Measurements from ENCODE around the gene ACTN4. TPM values are rescaled to one million over a fixed set of nuclear protein-coding genes. Genes with fewer than 3 reads are reported as not detected.

Gene ACTN4
- total RNA-seq, 1 experiment from 2014 or later = 506 TPM

DNA sequence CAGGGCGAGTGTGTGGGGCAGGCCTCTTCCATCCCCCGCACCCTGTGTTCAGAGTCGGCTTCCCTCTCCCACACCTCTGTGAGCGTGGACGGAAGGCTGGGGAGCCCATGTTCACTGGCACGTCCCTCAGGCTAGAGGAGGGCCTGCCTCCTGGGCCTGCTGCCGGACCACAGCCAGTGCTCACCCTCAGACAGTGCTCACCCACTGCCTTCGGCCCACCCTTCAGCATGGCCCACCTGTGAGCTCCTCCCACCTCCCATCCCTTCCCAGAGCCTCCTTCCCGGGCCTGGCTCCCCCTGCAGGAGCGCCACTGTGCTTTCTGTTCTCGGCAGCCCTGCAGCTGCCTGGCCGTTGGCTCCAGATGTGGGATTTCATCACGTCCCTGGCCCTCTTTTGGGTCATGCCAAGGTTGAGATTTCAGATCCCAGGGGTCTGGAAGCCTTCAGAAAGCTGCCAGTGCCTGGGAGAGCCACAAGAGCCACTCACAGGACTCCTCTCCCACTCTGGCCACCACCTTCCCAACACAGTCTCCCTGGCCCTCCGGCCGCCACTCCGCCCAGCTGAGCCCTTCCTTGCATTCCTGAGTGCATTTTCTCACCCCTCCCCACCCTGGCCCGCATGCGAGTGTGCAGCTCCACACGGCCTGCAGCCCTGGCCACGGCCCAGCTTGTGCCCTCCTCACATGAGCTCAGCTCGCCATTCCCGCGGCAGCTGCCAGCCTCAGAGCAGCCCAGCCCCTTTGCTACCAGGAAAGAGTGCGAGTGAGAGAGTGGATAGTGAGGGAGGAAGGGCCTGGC, 71.5 kb downstream of the ACTN4 start (continued):
- TF ChIP-seq, protein P1, sequence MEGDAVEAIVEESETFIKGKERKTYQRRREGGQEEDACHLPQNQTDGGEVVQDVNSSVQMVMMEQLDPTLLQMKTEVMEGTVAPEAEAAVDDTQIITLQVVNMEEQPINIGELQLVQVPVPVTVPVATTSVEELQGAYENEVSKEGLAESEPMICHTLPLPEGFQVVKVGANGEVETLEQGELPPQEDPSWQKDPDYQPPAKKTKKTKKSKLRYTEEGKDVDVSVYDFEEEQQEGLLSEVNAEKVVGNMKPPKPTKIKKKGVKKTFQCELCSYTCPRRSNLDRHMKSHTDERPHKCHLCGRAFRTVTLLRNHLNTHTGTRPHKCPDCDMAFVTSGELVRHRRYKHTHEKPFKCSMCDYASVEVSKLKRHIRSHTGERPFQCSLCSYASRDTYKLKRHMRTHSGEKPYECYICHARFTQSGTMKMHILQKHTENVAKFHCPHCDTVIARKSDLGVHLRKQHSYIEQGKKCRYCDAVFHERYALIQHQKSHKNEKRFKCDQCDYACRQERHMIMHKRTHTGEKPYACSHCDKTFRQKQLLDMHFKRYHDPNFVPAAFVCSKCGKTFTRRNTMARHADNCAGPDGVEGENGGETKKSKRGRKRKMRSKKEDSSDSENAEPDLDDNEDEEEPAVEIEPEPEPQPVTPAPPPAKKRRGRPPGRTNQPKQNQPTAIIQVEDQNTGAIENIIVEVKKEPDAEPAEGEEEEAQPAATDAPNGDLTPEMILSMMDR (IDR thresholded peaks at IDR 0.05) = no peak
- TF ChIP-seq ZNF263 (CRISPR knock-in tag; IDR thresholded peaks at IDR 0.05; ENCODE audit: low read depth) (peak; percentile 83; the same call in 1 of the 2 replicates), CREM (CRISPR knock-in tag; IDR thresholded peaks at IDR 0.05) (no peak)

DNA sequence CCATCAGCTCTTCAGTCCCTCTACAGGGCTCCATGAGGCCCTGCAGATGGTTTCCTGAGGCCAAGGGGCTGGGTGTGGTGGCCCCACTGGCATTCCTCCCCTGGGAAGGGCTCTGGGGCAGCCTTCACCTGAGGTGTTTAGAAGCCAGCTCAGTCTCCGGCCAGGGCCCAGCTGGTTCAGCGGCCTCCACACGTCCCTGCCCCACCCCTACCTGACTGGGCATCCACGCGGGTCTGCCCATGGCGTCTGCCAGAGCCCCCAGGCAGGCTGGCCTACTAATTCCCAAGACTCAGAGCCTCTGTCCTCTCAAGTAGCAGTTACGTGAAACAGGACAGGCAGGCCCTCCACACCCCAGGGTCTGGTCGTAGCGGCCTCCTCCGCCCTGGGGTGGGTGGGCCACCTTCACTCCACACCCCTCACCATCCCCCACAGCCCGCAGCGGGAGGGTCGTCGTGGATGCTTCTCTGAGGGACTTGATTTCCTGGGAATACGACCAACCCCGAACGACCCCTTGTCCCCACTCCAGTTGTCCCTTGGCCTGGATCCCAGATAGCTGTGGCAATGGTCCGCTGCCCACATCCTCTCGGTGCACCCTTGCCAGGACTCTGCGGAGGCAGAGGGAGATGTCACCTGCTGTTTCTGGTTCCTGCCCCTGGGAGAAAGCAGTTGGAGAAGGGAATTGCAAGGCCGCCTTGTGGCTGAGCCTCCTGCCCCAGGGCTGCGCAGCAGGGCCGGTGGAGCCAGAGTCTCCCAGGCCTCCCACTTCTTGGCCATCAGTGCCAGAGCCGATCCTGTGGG, 72.5 kb downstream of the ACTN4 start:
- Mint-ChIP-seq H3K27me3 (ENCODE audit: low read depth) (no peaks in the 10 kb centered on the region), H3K4me1 (peaks cover 5% of the 10 kb centered on the region), H3K27ac (no peak overlapping the region), H3K4me3 (no peak overlapping the region), H3K9me3 (no peaks in the 10 kb centered on the region), H3K36me3 (peaks cover 46% of the 10 kb centered on the region)
- ATAC-seq (no peak), DNase-seq (ENCODE audit: low spot score) (no peak)
- TF ChIP-seq TCF7 (CRISPR knock-in tag; IDR thresholded peaks at IDR 0.05; ENCODE audit: low read depth) = no peak
- TF ChIP-seq ZNF396 (CRISPR knock-in tag; IDR thresholded peaks at IDR 0.05; ENCODE audit: borderline replicate concordance) = no peak
- TF ChIP-seq, protein P2, sequence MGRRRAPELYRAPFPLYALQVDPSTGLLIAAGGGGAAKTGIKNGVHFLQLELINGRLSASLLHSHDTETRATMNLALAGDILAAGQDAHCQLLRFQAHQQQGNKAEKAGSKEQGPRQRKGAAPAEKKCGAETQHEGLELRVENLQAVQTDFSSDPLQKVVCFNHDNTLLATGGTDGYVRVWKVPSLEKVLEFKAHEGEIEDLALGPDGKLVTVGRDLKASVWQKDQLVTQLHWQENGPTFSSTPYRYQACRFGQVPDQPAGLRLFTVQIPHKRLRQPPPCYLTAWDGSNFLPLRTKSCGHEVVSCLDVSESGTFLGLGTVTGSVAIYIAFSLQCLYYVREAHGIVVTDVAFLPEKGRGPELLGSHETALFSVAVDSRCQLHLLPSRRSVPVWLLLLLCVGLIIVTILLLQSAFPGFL (CRISPR knock-in tag; IDR thresholded peaks at IDR 0.05; ENCODE audit: borderline replicate concordance) = no peak
- TF ChIP-seq, protein P3, sequence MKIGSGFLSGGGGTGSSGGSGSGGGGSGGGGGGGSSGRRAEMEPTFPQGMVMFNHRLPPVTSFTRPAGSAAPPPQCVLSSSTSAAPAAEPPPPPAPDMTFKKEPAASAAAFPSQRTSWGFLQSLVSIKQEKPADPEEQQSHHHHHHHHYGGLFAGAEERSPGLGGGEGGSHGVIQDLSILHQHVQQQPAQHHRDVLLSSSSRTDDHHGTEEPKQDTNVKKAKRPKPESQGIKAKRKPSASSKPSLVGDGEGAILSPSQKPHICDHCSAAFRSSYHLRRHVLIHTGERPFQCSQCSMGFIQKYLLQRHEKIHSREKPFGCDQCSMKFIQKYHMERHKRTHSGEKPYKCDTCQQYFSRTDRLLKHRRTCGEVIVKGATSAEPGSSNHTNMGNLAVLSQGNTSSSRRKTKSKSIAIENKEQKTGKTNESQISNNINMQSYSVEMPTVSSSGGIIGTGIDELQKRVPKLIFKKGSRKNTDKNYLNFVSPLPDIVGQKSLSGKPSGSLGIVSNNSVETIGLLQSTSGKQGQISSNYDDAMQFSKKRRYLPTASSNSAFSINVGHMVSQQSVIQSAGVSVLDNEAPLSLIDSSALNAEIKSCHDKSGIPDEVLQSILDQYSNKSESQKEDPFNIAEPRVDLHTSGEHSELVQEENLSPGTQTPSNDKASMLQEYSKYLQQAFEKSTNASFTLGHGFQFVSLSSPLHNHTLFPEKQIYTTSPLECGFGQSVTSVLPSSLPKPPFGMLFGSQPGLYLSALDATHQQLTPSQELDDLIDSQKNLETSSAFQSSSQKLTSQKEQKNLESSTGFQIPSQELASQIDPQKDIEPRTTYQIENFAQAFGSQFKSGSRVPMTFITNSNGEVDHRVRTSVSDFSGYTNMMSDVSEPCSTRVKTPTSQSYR (CRISPR knock-in tag; IDR thresholded peaks at IDR 0.05) = no peak
- ChIA-PET POLR2A (interaction anchor here (1.7 kb wide), 1 partner anchor 73 kb away, joined by 5 read pairs; the partner anchor contains the start of gene ACTN4), CTCF (interaction anchor here (0.6 to 2.3 kb wide), 11 partner anchors 8 to 317 kb away, joined by 3 to 21 read pairs (median 7); partner anchors contain the start of genes EIF3K, FAM98C, MRPS12 and SARS2)

DNA sequence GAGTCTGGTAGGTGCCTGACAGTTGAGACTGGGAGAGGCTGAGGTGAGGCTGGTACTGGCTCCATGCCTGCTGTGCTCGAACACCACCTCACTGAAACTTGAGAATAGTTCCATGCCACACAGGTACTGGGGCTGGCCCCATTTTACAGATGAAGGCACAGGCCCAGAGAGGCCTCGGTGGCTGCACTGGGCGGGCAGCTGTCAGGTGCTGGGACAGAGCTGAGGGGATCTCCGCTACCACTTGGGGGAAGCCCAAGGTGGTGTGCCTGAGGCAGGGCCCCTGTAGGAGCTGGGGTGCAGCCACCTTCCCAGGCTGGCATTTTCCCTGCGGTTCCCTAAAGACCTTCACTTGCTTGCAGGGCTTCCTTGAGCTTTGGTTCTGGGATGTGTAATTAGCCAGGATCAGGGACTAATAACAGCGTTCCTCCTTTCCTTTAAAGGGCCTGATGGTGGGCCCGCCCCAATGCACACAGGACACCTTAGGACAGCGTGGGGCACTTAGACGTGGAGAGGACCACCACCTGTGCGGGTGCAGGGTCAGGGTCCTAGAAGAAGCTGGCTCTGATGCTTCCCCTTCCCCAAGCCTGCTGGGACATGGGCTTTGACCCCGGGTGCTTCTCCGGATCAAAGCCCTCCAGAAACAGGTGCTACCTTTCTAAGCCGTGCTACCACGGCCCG, 73.2 kb downstream of the ACTN4 start:
- TF ChIP-seq, protein P4, sequence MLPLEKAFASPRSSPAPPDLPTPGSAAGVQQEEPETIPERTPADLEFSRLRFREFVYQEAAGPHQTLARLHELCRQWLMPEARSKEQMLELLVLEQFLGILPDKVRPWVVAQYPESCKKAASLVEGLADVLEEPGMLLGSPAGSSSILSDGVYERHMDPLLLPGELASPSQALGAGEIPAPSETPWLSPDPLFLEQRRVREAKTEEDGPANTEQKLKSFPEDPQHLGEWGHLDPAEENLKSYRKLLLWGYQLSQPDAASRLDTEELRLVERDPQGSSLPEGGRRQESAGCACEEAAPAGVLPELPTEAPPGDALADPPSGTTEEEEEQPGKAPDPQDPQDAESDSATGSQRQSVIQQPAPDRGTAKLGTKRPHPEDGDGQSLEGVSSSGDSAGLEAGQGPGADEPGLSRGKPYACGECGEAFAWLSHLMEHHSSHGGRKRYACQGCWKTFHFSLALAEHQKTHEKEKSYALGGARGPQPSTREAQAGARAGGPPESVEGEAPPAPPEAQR (CRISPR knock-in tag; IDR thresholded peaks at IDR 0.05) = no peak
- no peak for TF ChIP-seq IRF2 (CRISPR knock-in tag; IDR thresholded peaks at IDR 0.05; ENCODE audit: borderline replicate concordance, low read depth)
- TF ChIP-seq, protein P5, sequence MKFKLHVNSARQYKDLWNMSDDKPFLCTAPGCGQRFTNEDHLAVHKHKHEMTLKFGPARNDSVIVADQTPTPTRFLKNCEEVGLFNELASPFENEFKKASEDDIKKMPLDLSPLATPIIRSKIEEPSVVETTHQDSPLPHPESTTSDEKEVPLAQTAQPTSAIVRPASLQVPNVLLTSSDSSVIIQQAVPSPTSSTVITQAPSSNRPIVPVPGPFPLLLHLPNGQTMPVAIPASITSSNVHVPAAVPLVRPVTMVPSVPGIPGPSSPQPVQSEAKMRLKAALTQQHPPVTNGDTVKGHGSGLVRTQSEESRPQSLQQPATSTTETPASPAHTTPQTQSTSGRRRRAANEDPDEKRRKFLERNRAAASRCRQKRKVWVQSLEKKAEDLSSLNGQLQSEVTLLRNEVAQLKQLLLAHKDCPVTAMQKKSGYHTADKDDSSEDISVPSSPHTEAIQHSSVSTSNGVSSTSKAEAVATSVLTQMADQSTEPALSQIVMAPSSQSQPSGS (CRISPR knock-in tag; IDR thresholded peaks at IDR 0.05; ENCODE audit: borderline replicate concordance, low read depth) = no peak
- TF ChIP-seq, protein P6, sequence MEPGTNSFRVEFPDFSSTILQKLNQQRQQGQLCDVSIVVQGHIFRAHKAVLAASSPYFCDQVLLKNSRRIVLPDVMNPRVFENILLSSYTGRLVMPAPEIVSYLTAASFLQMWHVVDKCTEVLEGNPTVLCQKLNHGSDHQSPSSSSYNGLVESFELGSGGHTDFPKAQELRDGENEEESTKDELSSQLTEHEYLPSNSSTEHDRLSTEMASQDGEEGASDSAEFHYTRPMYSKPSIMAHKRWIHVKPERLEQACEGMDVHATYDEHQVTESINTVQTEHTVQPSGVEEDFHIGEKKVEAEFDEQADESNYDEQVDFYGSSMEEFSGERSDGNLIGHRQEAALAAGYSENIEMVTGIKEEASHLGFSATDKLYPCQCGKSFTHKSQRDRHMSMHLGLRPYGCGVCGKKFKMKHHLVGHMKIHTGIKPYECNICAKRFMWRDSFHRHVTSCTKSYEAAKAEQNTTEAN (CRISPR knock-in tag; IDR thresholded peaks at IDR 0.05) = no peak
- no peak for TF ChIP-seq ZNF263 (CRISPR knock-in tag; IDR thresholded peaks at IDR 0.05; ENCODE audit: low read depth)
- no peak for TF ChIP-seq FOXJ3 (CRISPR knock-in tag; IDR thresholded peaks at IDR 0.05; ENCODE audit: borderline replicate concordance)
- TF ChIP-seq GRHL2 (CRISPR knock-in tag; IDR thresholded peaks at IDR 0.05; ENCODE audit: insufficient replicate concordance, severe bottlenecking) = no peak
- no peak for TF ChIP-seq KAT7 (CRISPR knock-in tag; IDR thresholded peaks at IDR 0.05; ENCODE audit: borderline replicate concordance)
- TF ChIP-seq, protein P7, sequence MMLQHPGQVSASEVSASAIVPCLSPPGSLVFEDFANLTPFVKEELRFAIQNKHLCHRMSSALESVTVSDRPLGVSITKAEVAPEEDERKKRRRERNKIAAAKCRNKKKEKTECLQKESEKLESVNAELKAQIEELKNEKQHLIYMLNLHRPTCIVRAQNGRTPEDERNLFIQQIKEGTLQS (CRISPR knock-in tag; conservative IDR thresholded peaks at IDR 0.05) = no peak
- ATAC-seq (no peak), DNase-seq (ENCODE audit: low spot score) (no peak)
- H3K9me3 Mint-ChIP-seq = no peaks in the 10 kb centered on the region
- H3K4me1 Mint-ChIP-seq = peaks cover 5% of the 10 kb centered on the region
- H3K4me3 Mint-ChIP-seq = no peak overlapping the region
- CTCF ChIA-PET = interaction anchor here (0.6 kb wide), 1 partner anchor 58 kb away, joined by 3 read pairs; no protein-coding TSS in a partner anchor
- H3K27me3 Mint-ChIP-seq (ENCODE audit: low read depth) = no peaks in the 10 kb centered on the region
- H3K27ac Mint-ChIP-seq = no peak overlapping the region
- peaks cover 49% of the 10 kb centered on the region for H3K36me3 Mint-ChIP-seq
- POLR2A ChIA-PET = no interaction called here
